ENCODE measurements around the gene ZNF280B. TPM values are rescaled to one million over a fixed set of nuclear protein-coding genes. Genes with fewer than 3 reads are reported as not detected.

ZNF280B gene
- total RNA-seq, 1 experiment from 2014 or later, result 7.7 TPM

DNA sequence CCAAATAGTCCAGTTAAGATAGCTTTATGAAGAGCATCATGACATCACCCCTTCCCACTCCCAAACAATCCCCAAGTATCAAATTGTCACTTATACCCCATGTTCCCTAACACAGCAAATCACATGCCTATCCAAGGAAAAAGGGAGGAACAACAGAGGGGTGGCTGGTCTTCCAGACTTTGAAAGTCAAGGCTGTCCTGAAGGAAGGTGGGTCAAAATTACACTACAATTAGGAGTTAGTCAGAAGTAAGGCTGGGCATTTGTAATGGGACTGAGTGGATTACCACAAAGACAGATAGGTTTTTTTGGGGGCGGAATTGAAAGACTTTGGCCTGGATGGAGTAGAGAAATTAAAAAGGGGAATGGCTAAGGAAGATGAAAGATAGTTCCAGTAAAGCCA, 44.6 kb upstream of the ZNF280B start:
- DNase-seq (ENCODE audit: low spot score), result no peak
- ChIA-PET POLR2A (ENCODE audit: low non-redundant PET) (no interaction called here), CTCF (interaction anchor here (0.6 kb wide), 1 partner anchor 198 kb away, joined by 3 read pairs; no protein-coding TSS in a partner anchor)
- Histone ChIP-seq H3K36me3 (ENCODE audit: insufficient read depth, low read length, poor library complexity, severe bottlenecking) (no peaks in the 10 kb centered on the region), H3K4me1 (ENCODE audit: insufficient read depth, low read length, poor library complexity, severe bottlenecking) (no peaks in the 10 kb centered on the region), H3K27me3 (replicated peaks; ENCODE audit: insufficient read depth, low read depth, low read length, poor library complexity) (no peaks in the 10 kb centered on the region), H3K4me3 (ENCODE audit: low read depth, low read length, poor library complexity, severe bottlenecking) (no peak overlapping the region), H3K9me3 (ENCODE audit: low read depth, low read length, poor library complexity, severe bottlenecking) (no peaks in the 10 kb centered on the region), H3K27ac (ENCODE audit: low read depth, low read length, poor library complexity, severe bottlenecking) (no peak overlapping the region)
- no peak for TF ChIP-seq EZH2 (IDR thresholded peaks at IDR 0.05; ENCODE audit: borderline replicate concordance, low read depth, low read length, poor library complexity, severe bottlenecking)
- TF ChIP-seq, protein P1, sequence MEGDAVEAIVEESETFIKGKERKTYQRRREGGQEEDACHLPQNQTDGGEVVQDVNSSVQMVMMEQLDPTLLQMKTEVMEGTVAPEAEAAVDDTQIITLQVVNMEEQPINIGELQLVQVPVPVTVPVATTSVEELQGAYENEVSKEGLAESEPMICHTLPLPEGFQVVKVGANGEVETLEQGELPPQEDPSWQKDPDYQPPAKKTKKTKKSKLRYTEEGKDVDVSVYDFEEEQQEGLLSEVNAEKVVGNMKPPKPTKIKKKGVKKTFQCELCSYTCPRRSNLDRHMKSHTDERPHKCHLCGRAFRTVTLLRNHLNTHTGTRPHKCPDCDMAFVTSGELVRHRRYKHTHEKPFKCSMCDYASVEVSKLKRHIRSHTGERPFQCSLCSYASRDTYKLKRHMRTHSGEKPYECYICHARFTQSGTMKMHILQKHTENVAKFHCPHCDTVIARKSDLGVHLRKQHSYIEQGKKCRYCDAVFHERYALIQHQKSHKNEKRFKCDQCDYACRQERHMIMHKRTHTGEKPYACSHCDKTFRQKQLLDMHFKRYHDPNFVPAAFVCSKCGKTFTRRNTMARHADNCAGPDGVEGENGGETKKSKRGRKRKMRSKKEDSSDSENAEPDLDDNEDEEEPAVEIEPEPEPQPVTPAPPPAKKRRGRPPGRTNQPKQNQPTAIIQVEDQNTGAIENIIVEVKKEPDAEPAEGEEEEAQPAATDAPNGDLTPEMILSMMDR (conservative IDR thresholded peaks at IDR 0.05; ENCODE audit: low read depth, low read length), result no peak
- intact Hi-C loops (cut with micrococcal nuclease; ENCODE audit: unreplicated experiment), result no loop called here
- BruUV-seq (replicated peaks), result no TSS peak

DNA sequence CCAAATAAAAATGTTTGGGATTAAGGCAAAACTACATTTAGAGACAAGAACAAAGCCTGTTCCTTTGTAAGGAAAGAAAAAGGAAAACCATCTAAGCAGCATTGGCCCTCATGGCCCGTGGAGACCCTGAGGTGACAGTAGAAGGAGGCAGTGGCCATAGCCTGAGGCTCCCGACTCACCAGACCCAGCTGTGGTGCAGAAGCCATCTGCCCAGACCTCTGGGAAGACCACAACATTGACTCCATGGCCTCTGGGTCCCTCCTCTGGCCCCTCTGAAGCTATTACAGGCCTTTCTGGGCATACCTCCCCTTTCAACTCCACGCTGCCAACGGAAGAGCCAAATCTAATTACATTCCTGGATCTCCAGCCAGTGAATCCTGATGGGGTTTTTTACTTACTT, 44.1 kb upstream of the ZNF280B start:
- CTCF ChIA-PET, result interaction anchor here (0.6 kb wide), 1 partner anchor 198 kb away, joined by 3 read pairs; no protein-coding TSS in a partner anchor
- DNase-seq (ENCODE audit: low spot score), result no peak
- H3K27me3 ChIP-seq (replicated peaks; ENCODE audit: insufficient read depth, low read depth, low read length, poor library complexity), result no peaks in the 10 kb centered on the region

DNA sequence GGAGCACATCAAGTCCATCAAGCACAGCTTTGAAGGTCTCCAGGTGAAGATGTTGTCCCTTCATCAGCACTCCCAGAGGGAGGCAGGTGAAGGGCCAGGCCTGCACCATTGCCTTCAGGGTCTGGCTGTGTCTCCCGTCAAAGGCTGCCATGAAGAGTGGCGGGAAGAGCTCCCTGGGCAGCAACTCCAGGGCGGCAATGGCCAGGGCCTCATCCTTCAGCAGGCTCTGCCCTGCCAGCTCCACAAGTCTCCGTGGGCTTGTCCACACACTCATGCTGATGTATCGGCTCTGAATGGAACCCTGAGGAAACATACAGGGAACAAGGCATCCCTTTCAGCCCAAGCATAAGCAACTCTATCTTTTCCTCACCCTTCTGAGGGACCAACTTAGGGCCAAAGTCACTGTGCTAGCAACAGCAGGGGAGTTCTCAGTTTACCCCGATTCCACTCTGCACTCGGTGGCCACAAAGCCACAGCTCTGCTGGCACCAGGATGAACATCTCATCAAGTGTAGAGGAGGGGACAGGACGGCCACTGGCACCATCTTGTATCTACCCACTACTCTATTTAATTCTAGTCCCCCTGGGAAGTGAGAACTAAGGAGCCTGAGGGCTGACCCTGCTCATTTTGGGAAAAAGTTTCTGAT, 42.4 kb upstream of the ZNF280B start:
- no peaks in the 10 kb centered on the region for H3K27me3 ChIP-seq (replicated peaks; ENCODE audit: insufficient read depth, low read depth, low read length, poor library complexity)
- intact Hi-C loops (cut with micrococcal nuclease; ENCODE audit: unreplicated experiment), result no loop called here
- no peaks in the 10 kb centered on the region for H3K4me1 ChIP-seq (ENCODE audit: insufficient read depth, low read length, poor library complexity, severe bottlenecking)
- no peaks in the 10 kb centered on the region for H3K9me3 ChIP-seq (ENCODE audit: low read depth, low read length, poor library complexity, severe bottlenecking)
- no peak overlapping the region for H3K4me3 ChIP-seq (ENCODE audit: low read depth, low read length, poor library complexity, severe bottlenecking)
- ChIA-PET CTCF (no interaction called here), POLR2A (ENCODE audit: low non-redundant PET) (no interaction called here)
- no peaks in the 10 kb centered on the region for H3K36me3 ChIP-seq (ENCODE audit: insufficient read depth, low read length, poor library complexity, severe bottlenecking)
- H3K27ac ChIP-seq (ENCODE audit: low read depth, low read length, poor library complexity, severe bottlenecking), result no peak overlapping the region
- TF ChIP-seq, protein P1 (conservative IDR thresholded peaks at IDR 0.05; ENCODE audit: low read depth, low read length), result no peak
- no peak for TF ChIP-seq EZH2 (IDR thresholded peaks at IDR 0.05; ENCODE audit: borderline replicate concordance, low read depth, low read length, poor library complexity, severe bottlenecking)
- no TSS peak for BruUV-seq (replicated peaks)
- no peak for DNase-seq (ENCODE audit: low spot score)

More for the DNA sequence above, 44.1 kb upstream of the ZNF280B start:
- no peaks in the 10 kb centered on the region for H3K9me3 ChIP-seq (ENCODE audit: low read depth, low read length, poor library complexity, severe bottlenecking)
- H3K27ac ChIP-seq (ENCODE audit: low read depth, low read length, poor library complexity, severe bottlenecking), result no peak overlapping the region
- TF ChIP-seq, protein P1 (conservative IDR thresholded peaks at IDR 0.05; ENCODE audit: low read depth, low read length), result no peak
- TF ChIP-seq EZH2 (IDR thresholded peaks at IDR 0.05; ENCODE audit: borderline replicate concordance, low read depth, low read length, poor library complexity, severe bottlenecking), result no peak
- H3K4me1 ChIP-seq (ENCODE audit: insufficient read depth, low read length, poor library complexity, severe bottlenecking), result no peaks in the 10 kb centered on the region
- no TSS peak for BruUV-seq (replicated peaks)
- H3K36me3 ChIP-seq (ENCODE audit: insufficient read depth, low read length, poor library complexity, severe bottlenecking), result no peaks in the 10 kb centered on the region
- POLR2A ChIA-PET (ENCODE audit: low non-redundant PET), result no interaction called here
- H3K4me3 ChIP-seq (ENCODE audit: low read depth, low read length, poor library complexity, severe bottlenecking), result no peak overlapping the region
- intact Hi-C loops (cut with micrococcal nuclease; ENCODE audit: unreplicated experiment), result no loop called here

Measured in A673 (cell line).